ENCODE data around the gene EIF2A.
A peak's percentile ranks its signal among the peaks of the same experiment; 100 is the strongest.

Gene EIF2A

GRCh38 chr3:150527464-150528255, 18.9 kb upstream of the EIF2A start:
- DNase-seq = no peak
- no peak overlapping the region for H3K4me3 Mint-ChIP-seq
- peaks cover 5% of the 10 kb centered on the region for H3K27me3 Mint-ChIP-seq
- H3K4me1 Mint-ChIP-seq = peaks cover 6% of the 10 kb centered on the region
- H3K36me3 Mint-ChIP-seq = no peaks in the 10 kb centered on the region
- no peak overlapping the region for H3K27ac Mint-ChIP-seq
- no peaks in the 10 kb centered on the region for H3K9me3 Mint-ChIP-seq
- CTCF ChIA-PET = interaction anchor here (0.7 to 3.0 kb wide), 8 partner anchors 10 to 640 kb away, joined by 3 to 10 read pairs (median 3); no protein-coding TSS in a partner anchor

- no peak for DNase-seq
- Mint-ChIP-seq H3K27ac (no peak overlapping the region), H3K36me3 (no peaks in the 10 kb centered on the region), H3K9me3 (no peaks in the 10 kb centered on the region), H3K4me1 (peaks cover 6% of the 10 kb centered on the region), H3K27me3 (peaks cover 2% of the 10 kb centered on the region), H3K4me3 (no peak overlapping the region)
- CTCF ChIA-PET = interaction anchor here (0.7 to 3.0 kb wide), 9 partner anchors 9 to 617 kb away, joined by 3 to 10 read pairs (median 3); partner anchors contain the start of gene EIF2A
Observed at GRCh38 chr3:150528354-150528797, 18.2 kb upstream of the EIF2A start.

DNA sequence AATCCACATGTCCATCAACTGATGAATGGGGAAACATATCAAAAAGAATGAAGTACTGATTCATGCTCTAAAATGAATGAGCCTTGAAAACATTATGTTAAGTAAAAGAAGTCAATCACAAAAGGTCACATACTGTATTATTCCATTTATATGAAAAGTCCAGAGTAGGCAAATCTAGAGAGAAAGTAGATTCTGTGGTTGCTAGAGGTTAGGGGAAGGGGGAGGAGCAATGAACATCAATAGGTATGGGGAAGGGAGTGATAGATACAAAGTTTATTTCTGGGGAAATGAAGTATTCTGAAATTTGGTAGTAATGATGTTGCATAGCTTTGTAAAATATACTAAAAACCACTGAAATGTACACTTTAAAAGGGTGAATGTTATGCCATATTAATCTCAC, 14.8 kb upstream of the EIF2A start:
- no peak overlapping the region for H3K4me3 Mint-ChIP-seq
- peaks cover 6% of the 10 kb centered on the region for H3K4me1 Mint-ChIP-seq
- no peaks in the 10 kb centered on the region for H3K36me3 Mint-ChIP-seq
- DNase-seq = no peak
- H3K27me3 Mint-ChIP-seq = no peaks in the 10 kb centered on the region
- H3K27ac Mint-ChIP-seq = no peak overlapping the region
- H3K9me3 Mint-ChIP-seq = no peaks in the 10 kb centered on the region
- CTCF ChIA-PET = no interaction called here

DNA sequence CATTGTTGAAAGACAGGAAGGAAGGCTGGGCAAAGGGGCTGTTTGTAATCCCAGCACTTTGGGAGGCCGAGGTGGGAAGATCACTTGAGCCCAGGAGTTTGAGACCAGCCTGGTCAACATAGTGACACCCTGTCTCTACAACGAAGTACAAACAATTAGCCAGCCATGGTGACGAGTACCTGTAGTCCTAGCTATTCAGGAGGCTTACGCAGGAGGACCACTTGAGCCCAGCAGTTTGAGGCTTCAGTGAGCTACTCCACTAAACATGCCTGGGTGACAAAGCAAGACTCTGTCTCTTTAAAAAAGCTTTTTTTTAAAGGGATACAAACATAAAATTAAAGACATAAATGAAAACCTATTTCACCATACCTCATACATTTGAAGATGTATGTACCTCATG, 11.4 kb upstream of the EIF2A start:
- Mint-ChIP-seq H3K4me1 (peaks cover 6% of the 10 kb centered on the region), H3K27me3 (no peaks in the 10 kb centered on the region), H3K4me3 (no peak overlapping the region), H3K9me3 (no peaks in the 10 kb centered on the region), H3K36me3 (no peaks in the 10 kb centered on the region), H3K27ac (no peak overlapping the region)
- no peak for DNase-seq
- CTCF ChIA-PET = interaction anchor here (1.4 to 1.5 kb wide), 2 partner anchors 9 to 10 kb away, joined by 3 to 4 read pairs; no protein-coding TSS in a partner anchor

DNA sequence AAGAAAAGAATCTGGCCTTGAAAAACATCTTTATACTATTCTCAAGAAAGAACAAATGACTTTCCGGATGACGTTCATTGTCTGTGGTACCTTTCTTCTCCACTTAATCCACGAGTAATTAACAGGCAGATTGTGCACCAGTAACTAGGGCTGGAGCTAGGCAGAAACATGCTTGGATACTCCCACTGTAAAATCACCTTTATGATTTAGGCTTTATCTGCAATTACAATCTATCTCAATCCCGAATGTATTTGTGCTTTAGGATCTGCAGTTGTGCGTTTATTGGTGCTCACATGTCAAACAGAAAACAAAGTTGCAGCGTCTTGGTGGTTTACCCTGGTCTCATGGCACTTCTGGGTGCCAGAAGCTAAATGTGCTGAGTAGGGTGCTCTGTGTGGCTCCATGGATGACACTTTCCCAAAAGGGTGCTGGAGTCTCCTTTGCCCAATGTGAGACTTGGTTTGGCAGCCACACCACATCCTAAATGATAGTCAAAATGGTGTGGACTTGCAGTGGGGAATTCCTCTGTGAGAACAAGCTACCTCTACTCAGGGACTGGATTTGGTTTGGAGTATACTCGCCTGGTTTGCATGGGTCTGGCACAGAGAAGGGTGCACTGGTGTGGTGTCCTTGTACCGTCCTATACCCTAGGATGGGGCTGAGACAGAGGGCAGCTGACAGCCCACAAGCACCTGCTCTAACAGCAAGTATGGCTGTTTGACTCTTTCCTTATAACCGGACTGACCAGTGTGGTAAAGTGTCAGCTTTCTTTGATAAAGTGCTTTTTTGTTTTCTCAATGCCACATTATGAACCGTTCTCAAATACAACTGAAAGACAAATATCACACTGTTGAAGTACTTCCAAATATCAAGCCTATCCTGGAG, 8.0 kb upstream of the EIF2A start:
- no peak for DNase-seq
- H3K27ac Mint-ChIP-seq = no peak overlapping the region
- peaks cover 18% of the 10 kb centered on the region for H3K4me1 Mint-ChIP-seq
- no peak overlapping the region for H3K4me3 Mint-ChIP-seq
- H3K36me3 Mint-ChIP-seq = peaks cover 17% of the 10 kb centered on the region
- no peaks in the 10 kb centered on the region for H3K27me3 Mint-ChIP-seq
- no peaks in the 10 kb centered on the region for H3K9me3 Mint-ChIP-seq
- CTCF ChIA-PET = interaction anchor here (1.4 to 1.7 kb wide), 2 partner anchors 11 to 182 kb away, joined by 3 to 4 read pairs; no protein-coding TSS in a partner anchor

- Mint-ChIP-seq H3K4me1 (peaks cover 33% of the 10 kb centered on the region), H3K9me3 (no peaks in the 10 kb centered on the region), H3K36me3 (peaks cover 29% of the 10 kb centered on the region), H3K4me3 (no peak overlapping the region), H3K27ac (no peak overlapping the region), H3K27me3 (no peaks in the 10 kb centered on the region)
- CTCF ChIA-PET = no interaction called here
- DNase-seq = no peak
Observed at GRCh38 chr3:150540297-150540696, 6.3 kb upstream of the EIF2A start.

GRCh38 chr3:150540991-150541390, 5.6 kb upstream of the EIF2A start:
- Mint-ChIP-seq H3K4me3 (no peak overlapping the region), H3K27me3 (no peaks in the 10 kb centered on the region), H3K36me3 (peaks cover 31% of the 10 kb centered on the region), H3K9me3 (no peaks in the 10 kb centered on the region), H3K27ac (no peak overlapping the region), H3K4me1 (peaks cover 34% of the 10 kb centered on the region)
- CTCF ChIA-PET = no interaction called here
- no peak for DNase-seq

GRCh38 chr3:150543128-150543527, 3.5 kb upstream of the EIF2A start:
- Mint-ChIP-seq H3K27me3 (no peaks in the 10 kb centered on the region), H3K27ac (no peak overlapping the region), H3K4me3 (no peak overlapping the region), H3K9me3 (no peaks in the 10 kb centered on the region), H3K4me1 (peaks cover 45% of the 10 kb centered on the region), H3K36me3 (peaks cover 37% of the 10 kb centered on the region)
- no peak for DNase-seq
- CTCF ChIA-PET = interaction anchor here (0.6 to 1.3 kb wide), 3 partner anchors 89 to 544 kb away, joined by 3 read pairs; no protein-coding TSS in a partner anchor

DNA sequence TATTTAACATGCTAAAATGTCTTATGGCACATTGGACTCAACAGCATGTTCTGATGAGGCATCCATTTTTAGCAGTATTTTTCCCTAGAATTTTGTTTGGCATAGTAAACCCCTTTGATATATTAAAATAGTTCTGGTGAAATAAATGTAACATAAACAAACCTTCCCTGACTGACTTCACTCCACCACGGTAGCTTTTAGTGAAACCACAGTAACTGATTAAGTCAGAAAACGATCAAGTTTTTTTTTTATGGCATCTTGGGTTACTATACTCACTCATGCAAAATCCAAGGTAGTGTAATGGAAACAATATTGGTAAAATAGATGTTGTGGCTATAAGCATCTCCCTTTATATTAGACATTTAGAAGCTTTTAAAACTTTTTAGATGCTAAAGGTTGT, 3.1 kb upstream of the EIF2A start:
- H3K36me3 Mint-ChIP-seq = peaks cover 39% of the 10 kb centered on the region

GRCh38 chr3:150544041-150544440, 2.5 kb upstream of the EIF2A start:
- Mint-ChIP-seq H3K27ac (no peak overlapping the region), H3K4me3 (peak overlapping the region; percentile 93), H3K4me1 (peaks cover 52% of the 10 kb centered on the region), H3K27me3 (no peaks in the 10 kb centered on the region), H3K9me3 (no peaks in the 10 kb centered on the region), H3K36me3 (peaks cover 42% of the 10 kb centered on the region)
- CTCF ChIA-PET = interaction anchor here (1.0 to 1.3 kb wide), 3 partner anchors 9 to 601 kb away, joined by 3 to 4 read pairs (median 3); no protein-coding TSS in a partner anchor
- DNase-seq = no peak

More for the DNA sequence above, 3.1 kb upstream of the EIF2A start:
- DNase-seq = no peak
- no peaks in the 10 kb centered on the region for H3K9me3 Mint-ChIP-seq
- H3K27me3 Mint-ChIP-seq = no peaks in the 10 kb centered on the region
- H3K4me3 Mint-ChIP-seq = no peak overlapping the region
- H3K27ac Mint-ChIP-seq = no peak overlapping the region
- peaks cover 49% of the 10 kb centered on the region for H3K4me1 Mint-ChIP-seq
- CTCF ChIA-PET = interaction anchor here (0.6 to 1.3 kb wide), 3 partner anchors 8 to 544 kb away, joined by 3 read pairs; no protein-coding TSS in a partner anchor

DNA sequence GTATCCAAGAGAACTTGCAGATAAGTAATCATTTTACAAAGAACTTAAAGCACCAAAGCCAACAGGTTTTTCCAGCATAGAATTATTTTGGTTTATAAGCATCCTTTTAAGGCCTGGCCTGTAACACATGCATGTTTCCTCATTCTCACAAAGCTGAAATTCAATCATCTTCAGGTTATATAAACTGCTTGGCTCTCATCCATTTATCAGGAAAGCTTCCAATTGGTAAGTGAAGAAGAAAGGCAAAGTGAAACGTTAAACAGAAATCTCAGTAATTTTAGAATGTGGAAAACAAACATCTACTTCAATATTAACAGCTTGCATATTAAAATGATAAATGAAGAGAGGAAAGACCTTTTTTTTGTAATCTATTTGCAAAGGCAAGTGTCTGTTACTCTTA, 1.9 kb upstream of the EIF2A start:
- Mint-ChIP-seq H3K27me3 (no peaks in the 10 kb centered on the region), H3K4me3 (peak overlapping the region; percentile 93), H3K27ac (peak overlapping the region; percentile 43), H3K9me3 (no peaks in the 10 kb centered on the region), H3K36me3 (peaks cover 45% of the 10 kb centered on the region), H3K4me1 (peaks cover 56% of the 10 kb centered on the region)
- DNase-seq = no peak
- CTCF ChIA-PET = interaction anchor here (1.2 to 1.4 kb wide), 4 partner anchors 10 to 601 kb away, joined by 3 to 4 read pairs (median 4); no protein-coding TSS in a partner anchor

- Mint-ChIP-seq H3K27me3 (no peaks in the 10 kb centered on the region), H3K36me3 (peaks cover 47% of the 10 kb centered on the region), H3K9me3 (no peaks in the 10 kb centered on the region), H3K4me1 (peaks cover 60% of the 10 kb centered on the region), H3K4me3 (peak overlapping the region; percentile 93), H3K27ac (peak overlapping the region; percentile 95)
- DNase-seq = peak; percentile 61
- CTCF ChIA-PET = interaction anchor here (1.0 to 1.4 kb wide), 4 partner anchors 11 to 218 kb away, joined by 3 to 4 read pairs (median 4); no protein-coding TSS in a partner anchor
Observed at GRCh38 chr3:150545419-150546225, 965 bp upstream of the EIF2A start.

DNA sequence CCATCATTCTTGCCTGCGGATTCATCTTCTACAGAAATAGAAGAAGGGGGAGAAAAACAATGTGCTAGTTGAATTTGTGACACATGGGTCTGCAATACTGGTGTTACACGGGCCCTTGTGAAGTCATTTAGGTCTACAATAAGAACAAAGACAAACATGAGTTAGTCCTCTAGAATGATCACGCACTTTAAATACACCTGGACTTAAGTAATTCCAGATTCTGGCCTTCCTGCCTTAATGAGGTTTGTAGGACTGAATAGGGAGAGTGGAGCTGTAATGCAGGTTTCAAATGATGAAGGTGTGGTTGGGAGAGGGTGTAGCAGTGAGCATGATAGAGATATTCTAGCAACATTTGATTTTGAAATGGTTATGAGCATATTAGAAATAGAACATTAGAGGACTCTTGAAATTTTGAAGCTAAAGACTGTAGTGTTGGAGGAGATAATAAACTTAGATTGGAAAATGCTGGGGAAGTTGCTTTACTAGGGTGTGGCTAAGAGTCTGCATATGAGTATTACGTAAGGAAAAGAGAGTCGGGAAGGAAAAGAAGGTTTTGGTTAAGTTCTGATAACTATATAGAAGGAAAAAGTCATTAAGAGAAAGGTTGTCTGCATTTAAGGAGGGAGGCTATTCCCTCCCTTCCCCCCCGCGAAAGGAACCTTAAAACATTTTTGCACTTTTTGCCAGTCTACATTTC, 606 bp downstream of the EIF2A start:
- Mint-ChIP-seq H3K27ac (peak overlapping the region; percentile 95), H3K9me3 (no peaks in the 10 kb centered on the region), H3K4me3 (peak overlapping the region; percentile 93), H3K4me1 (peaks cover 54% of the 10 kb centered on the region), H3K36me3 (peaks cover 41% of the 10 kb centered on the region), H3K27me3 (no peaks in the 10 kb centered on the region)
- DNase-seq = no peak
- CTCF ChIA-PET = interaction anchor here (0.6 kb wide), 1 partner anchor 19 kb away, joined by 3 read pairs; no protein-coding TSS in a partner anchor
